Inflammatory macrophage (primary cell): Measurements from ENCODE around the gene LINGO4.
A peak's percentile ranks its signal among the peaks of the same experiment; 100 is the strongest.

ENCODE experiments used
- DNase-seq, 2 donors: peaks; one replicate each; pipeline ENCODE4 v3.0.0-alpha.2; 2020 to 2022

The LINGO4 gene

GRCh38 chr1:151833172-151833900 lies 28.1 kb upstream of the LINGO4 start:
- DNase-seq: peak; percentile 16 to 23

- no peak for DNase-seq
These were observed 27.2 kb upstream of the LINGO4 start for GRCh38 chr1:151832318-151832980.

- no peak for DNase-seq
These were observed 26.4 kb upstream of the LINGO4 start, which contains the start of gene RORC for GRCh38 chr1:151831605-151832004. Gene RORC (minus strand): TSS chr1:151831802. CDS start chr1:151831764, 38 bp downstream.

- no peak for DNase-seq
These were observed 26.0 kb upstream of the LINGO4 start for GRCh38 chr1:151831256-151831591.

GRCh38 chr1:151830055-151830454 lies 24.8 kb upstream of the LINGO4 start:
- no peak for DNase-seq

- DNase-seq: no peak
These were observed 24.3 kb upstream of the LINGO4 start for GRCh38 chr1:151829352-151830046.

- DNase-seq: peak; percentile 38 to 51
These were observed 23.7 kb upstream of the LINGO4 start for GRCh38 chr1:151828921-151829320.

GRCh38 chr1:151827853-151828252 lies 22.6 kb upstream of the LINGO4 start:
- DNase-seq: peak in 1 of 2 donors; percentile 13

GRCh38 chr1:151825751-151826660 lies 20.8 kb upstream of the LINGO4 start:
- no peak for DNase-seq

GRCh38 chr1:151825204-151825603 lies 20.0 kb upstream of the LINGO4 start:
- no peak for DNase-seq

- no peak for DNase-seq
These were observed 18.0 kb upstream of the LINGO4 start for GRCh38 chr1:151823175-151823574.

- peak in 1 of 2 donors; percentile 52 for DNase-seq
These were observed 17.2 kb upstream of the LINGO4 start for GRCh38 chr1:151822404-151822803.

- DNase-seq: no peak
These were observed 15.7 kb upstream of the LINGO4 start for GRCh38 chr1:151820940-151821339.

- DNase-seq: no peak
These were observed 14.9 kb upstream of the LINGO4 start for GRCh38 chr1:151819976-151820623.

GRCh38 chr1:151819227-151819835 lies 14.1 kb upstream of the LINGO4 start:
- DNase-seq: no peak

- peak; percentile 52 to 54 for DNase-seq
These were observed 12.1 kb upstream of the LINGO4 start for GRCh38 chr1:151817353-151817730.

- no peak for DNase-seq
These were observed 11.5 kb upstream of the LINGO4 start for GRCh38 chr1:151816548-151817352.

- DNase-seq: no peak
These were observed 10.6 kb upstream of the LINGO4 start for GRCh38 chr1:151815716-151816327.

GRCh38 chr1:151814971-151815545 lies 9.8 kb upstream of the LINGO4 start:
- DNase-seq: no peak

GRCh38 chr1:151814426-151814825 lies 9.2 kb upstream of the LINGO4 start:
- no peak for DNase-seq
